Activated CD8-positive, alpha-beta memory T cell treated with anti-CD3 and anti-CD28 coated beads for 36 hours (primary cell): ENCODE results near the gene SNRNP70. TPM values are rescaled to one million over a fixed set of nuclear protein-coding genes. Genes with fewer than 3 reads are reported as not detected.
"Not testable (repeated sequence)": the region's sequence is repeated elsewhere in the genome, so short reads cannot be mapped to it uniquely, and the experiment has no call there.

Source experiments
- CTCF ChIA-PET: fragments of 350-600 bp; sonication (Branson Sonifier 250); formaldehyde crosslinking; loops from one replicate; lab custom pipeline; 2021; ENCODE audit warnings: antibody characterized with exemption; lab: Charles Lee
- POLR2A ChIA-PET: fragments of 350-600 bp; sonication (Branson Sonifier 250); formaldehyde crosslinking; loops from one replicate; lab custom pipeline; 2021; ENCODE audit warnings: antibody characterized with exemption; lab: Charles Lee
- total RNA-seq, 2 experiments: library from RNA; stranded (reverse); gene quantifications; one replicate each; pipeline ENCODE4 v1.2.3, GENCODE V29; 2021

SNRNP70 gene
- 100 to 1,000 TPM; 201 TPM for total RNA-seq

GRCh38 chr19:49085020-49085867 is at the start of gene SNRNP70:
Gene SNRNP70 (plus strand): TSS chr19:49085451. CDS start chr19:49086415, 964 bp downstream.
- ChIA-PET CTCF (interaction anchor here (2.5 kb wide), 1 partner anchor 13 kb away, joined by 9 read pairs; no protein-coding TSS in a partner anchor), POLR2A (interaction anchor here (1.2 kb wide), 1 partner anchor 28 kb away, joined by 3 read pairs; no protein-coding TSS in a partner anchor)

- CTCF ChIA-PET, POLR2A ChIA-PET: not testable (repeated sequence)
Observed at GRCh38 chr19:49036815-49037214, 48.4 kb upstream of the SNRNP70 start, which contains the start of gene CGB1. Gene CGB1 (minus strand): TSS chr19:49036895. CDS start chr19:49036711, 184 bp downstream.

- CTCF ChIA-PET, result not testable (repeated sequence)
- POLR2A ChIA-PET, result interaction anchor here (0.5 kb wide), 1 partner anchor 157 kb away, joined by 7 read pairs; no protein-coding TSS in a partner anchor
Observed at GRCh38 chr19:49038111-49038510, 47.1 kb upstream of the SNRNP70 start.

GRCh38 chr19:49038557-49039276 is 46.5 kb upstream of the SNRNP70 start:
- CTCF ChIA-PET, POLR2A ChIA-PET: not testable (repeated sequence)

- CTCF ChIA-PET, POLR2A ChIA-PET: not testable (repeated sequence)
Observed at GRCh38 chr19:49039736-49040135, 45.5 kb upstream of the SNRNP70 start.

GRCh38 chr19:49042177-49042576 is 43.1 kb upstream of the SNRNP70 start:
- CTCF ChIA-PET, result no interaction called here
- POLR2A ChIA-PET, result no interaction called here

- CTCF ChIA-PET, POLR2A ChIA-PET: not testable (repeated sequence)
Observed at GRCh38 chr19:49042666-49043065, 42.6 kb upstream of the SNRNP70 start.

- POLR2A ChIA-PET, result not testable (repeated sequence)
Observed at GRCh38 chr19:49043548-49043947, 41.7 kb upstream of the SNRNP70 start, which contains the start of gene CGB5. Gene CGB5 (plus strand): TSS chr19:49043848. CDS start chr19:49044210, 362 bp downstream.

GRCh38 chr19:49049011-49049410 is 36.2 kb upstream of the SNRNP70 start, which contains the start of gene CGB8:
Gene CGB8 (minus strand): TSS chr19:49049111. CDS start chr19:49048739, 372 bp downstream.
- POLR2A ChIA-PET, CTCF ChIA-PET: not testable (repeated sequence)

More at GRCh38 chr19:49043548-49043947, 41.7 kb upstream of the SNRNP70 start, which contains the start of gene CGB5:
- CTCF ChIA-PET, result not testable (repeated sequence)

- CTCF ChIA-PET, POLR2A ChIA-PET: not testable (repeated sequence)
Observed at GRCh38 chr19:49049834-49050233, 35.4 kb upstream of the SNRNP70 start.

- CTCF ChIA-PET, POLR2A ChIA-PET: not testable (repeated sequence)
Observed at GRCh38 chr19:49050376-49051033, 34.7 kb upstream of the SNRNP70 start.

GRCh38 chr19:49056101-49056901 is 28.9 kb upstream of the SNRNP70 start:
- ChIA-PET POLR2A (interaction anchor here (0.5 to 0.6 kb wide), 2 partner anchors 38 to 39 kb away, joined by 3 to 4 read pairs; no protein-coding TSS in a partner anchor), CTCF (interaction anchor here (0.6 to 1.3 kb wide), 6 partner anchors 18 to 424 kb away, joined by 3 to 4 read pairs (median 3); partner anchors contain the start of gene RUVBL2)

GRCh38 chr19:49056902-49057596 is 28.2 kb upstream of the SNRNP70 start:
- ChIA-PET POLR2A (interaction anchor here (0.5 kb wide), 1 partner anchor 39 kb away, joined by 3 read pairs; no protein-coding TSS in a partner anchor), CTCF (interaction anchor here (0.6 to 1.3 kb wide), 6 partner anchors 17 to 424 kb away, joined by 3 to 4 read pairs (median 3); partner anchors contain the start of gene RUVBL2)

GRCh38 chr19:49057636-49058234 is 27.5 kb upstream of the SNRNP70 start, which contains the start of gene CGB7:
Gene CGB7 (minus strand): TSS chr19:49057749. CDS start chr19:49055375, 2,374 bp downstream.
- POLR2A ChIA-PET, result no interaction called here
- CTCF ChIA-PET, result interaction anchor here (1.2 kb wide), 1 partner anchor 64 kb away, joined by 3 read pairs; the partner anchor contains the start of gene RUVBL2

- POLR2A ChIA-PET, result no interaction called here
- CTCF ChIA-PET, result interaction anchor here (1.2 kb wide), 1 partner anchor 65 kb away, joined by 3 read pairs; the partner anchor contains the start of gene RUVBL2
Observed at GRCh38 chr19:49058562-49058961, 26.7 kb upstream of the SNRNP70 start.

GRCh38 chr19:49059053-49059452 is 26.2 kb upstream of the SNRNP70 start:
- CTCF ChIA-PET, result interaction anchor here (0.6 kb wide), 1 partner anchor 169 kb away, joined by 5 read pairs; no protein-coding TSS in a partner anchor
- POLR2A ChIA-PET, result no interaction called here

- POLR2A ChIA-PET, result no interaction called here
- CTCF ChIA-PET, result interaction anchor here (1.1 kb wide), 1 partner anchor 88 kb away, joined by 3 read pairs; no protein-coding TSS in a partner anchor
Observed at GRCh38 chr19:49061000-49061399, 24.3 kb upstream of the SNRNP70 start.
